SK-N-SH treated with all-trans-retinoic acid at 6 μM for 48 hours (cell line): ENCODE results near the gene OLA1.

ENCODE experiments used
- ATAC-seq: fragments of 200-7000 bp; cut with Tn5 transposase; 3 replicates; pipeline ENCODE4 v1.9.1; 2020; ENCODE audit warnings: mild to moderate bottlenecking, moderate library complexity
- BACH2 ChIP-seq: fragments of 250-450 bp; sonication (Bioruptor Pico); IDR thresholded peaks from 2 replicates; pipeline ENCODE4 v1.9.0; 2021; ENCODE audit warnings: mild to moderate bottlenecking, borderline replicate concordance
- CSDC2 ChIP-seq: fragments of 250-450 bp; sonication (Bioruptor Pico); IDR thresholded peaks from 2 replicates; pipeline ENCODE4 v1.5.0; 2020; ENCODE audit warnings: mild to moderate bottlenecking, moderate library complexity
- ESRRG ChIP-seq: fragments of 250-450 bp; sonication (Bioruptor Pico); IDR thresholded peaks from 2 replicates; pipeline ENCODE4 v1.6.1; 2021; ENCODE audit warnings: mild to moderate bottlenecking
- GLIS3 ChIP-seq: fragments of 250-450 bp; sonication (Bioruptor Pico); IDR thresholded peaks from 2 replicates; pipeline ENCODE4 v1.5.0; 2020; ENCODE audit warnings: mild to moderate bottlenecking, moderate library complexity
- ISL1 ChIP-seq: fragments of 250-450 bp; sonication (Bioruptor Pico); IDR thresholded peaks from 2 replicates; pipeline ENCODE4 v2.1.2; 2022; ENCODE audit warnings: mild to moderate bottlenecking, moderate library complexity
- OSR1 ChIP-seq: fragments of 250-450 bp; sonication (Bioruptor Pico); IDR thresholded peaks from 2 replicates; pipeline ENCODE4 v1.8.0; 2022; ENCODE audit warnings: moderate library complexity, mild to moderate bottlenecking, inconsistent platforms
- PPARA ChIP-seq: fragments of 250-450 bp; sonication (Bioruptor Pico); IDR thresholded peaks from 2 replicates; pipeline ENCODE4 v1.5.0; 2020; ENCODE audit warnings: mild to moderate bottlenecking, borderline replicate concordance
- RARB ChIP-seq: fragments of 250-450 bp; sonication (Bioruptor Pico); IDR thresholded peaks from 2 replicates; pipeline ENCODE4 v1.8.0; 2021; ENCODE audit warnings: mild to moderate bottlenecking, moderate library complexity
- TCF4 ChIP-seq: fragments of 250-450 bp; sonication (Bioruptor Pico); IDR thresholded peaks from 2 replicates; pipeline ENCODE4 v1.8.0; 2021; ENCODE audit warnings: mild to moderate bottlenecking, moderate library complexity, borderline replicate concordance
- TOX ChIP-seq: fragments of 250-450 bp; sonication (Bioruptor Pico); IDR thresholded peaks from 2 replicates; pipeline ENCODE4 v1.8.0; 2021; ENCODE audit warnings: mild to moderate bottlenecking, moderate library complexity, borderline replicate concordance
- ZC3H10 ChIP-seq: fragments of 250-450 bp; sonication (Bioruptor Pico); IDR thresholded peaks from 2 replicates; pipeline ENCODE4 v1.5.1; 2021; ENCODE audit warnings: mild to moderate bottlenecking, moderate library complexity
- ZFP3 ChIP-seq: fragments of 250-450 bp; sonication (Bioruptor Pico); IDR thresholded peaks from 2 replicates; pipeline ENCODE4 v1.5.0; 2020; ENCODE audit warnings: mild to moderate bottlenecking, moderate library complexity
- ZFP30 ChIP-seq: fragments of 450-650 bp; formaldehyde crosslinking; IDR thresholded peaks from 2 replicates; pipeline ENCODE4 v1.5.0; 2022; ENCODE audit warnings: mild to moderate bottlenecking, moderate library complexity
- ZNF565 ChIP-seq: fragments of 450-650 bp; formaldehyde crosslinking; conservative IDR thresholded peaks from 2 replicates; pipeline ENCODE4 v1.5.0; 2020; ENCODE audit warnings: low read depth, mild to moderate bottlenecking, moderate library complexity
- ZNF8 ChIP-seq: fragments of 450-650 bp; formaldehyde crosslinking; IDR thresholded peaks from 2 replicates; pipeline ENCODE4 v1.5.0; 2020; ENCODE audit warnings: mild to moderate bottlenecking, moderate library complexity
- TF ChIP-seq, protein P1 (sequence below): fragments of 250-450 bp; sonication (Bioruptor Pico); IDR thresholded peaks from 2 replicates; pipeline ENCODE4 v1.8.0; 2021; ENCODE audit warnings: low read depth, mild to moderate bottlenecking, moderate library complexity, borderline replicate concordance
- TF ChIP-seq, protein P2 (sequence below): fragments of 250-450 bp; sonication (Bioruptor Pico); IDR thresholded peaks from 2 replicates; pipeline ENCODE4 v1.5.1; 2021; ENCODE audit warnings: mild to moderate bottlenecking, moderate library complexity
- TF ChIP-seq, protein P3 (sequence below): fragments of 250-450 bp; sonication (Bioruptor Pico); IDR thresholded peaks from 2 replicates; pipeline ENCODE4 v1.5.0; 2020; ENCODE audit warnings: mild to moderate bottlenecking, moderate library complexity
- TF ChIP-seq, protein P4 (sequence below): fragments of 250-450 bp; sonication (Bioruptor Pico); IDR thresholded peaks from 2 replicates; pipeline ENCODE4 v1.8.0; 2020; ENCODE audit warnings: mild to moderate bottlenecking, moderate library complexity, borderline replicate concordance
- TF ChIP-seq, protein P5 (sequence below): fragments of 250-450 bp; sonication (Bioruptor Pico); IDR thresholded peaks from 2 replicates; pipeline ENCODE4 v1.5.1; 2020; ENCODE audit warnings: low read depth, mild to moderate bottlenecking, moderate library complexity

Gene OLA1

DNA sequence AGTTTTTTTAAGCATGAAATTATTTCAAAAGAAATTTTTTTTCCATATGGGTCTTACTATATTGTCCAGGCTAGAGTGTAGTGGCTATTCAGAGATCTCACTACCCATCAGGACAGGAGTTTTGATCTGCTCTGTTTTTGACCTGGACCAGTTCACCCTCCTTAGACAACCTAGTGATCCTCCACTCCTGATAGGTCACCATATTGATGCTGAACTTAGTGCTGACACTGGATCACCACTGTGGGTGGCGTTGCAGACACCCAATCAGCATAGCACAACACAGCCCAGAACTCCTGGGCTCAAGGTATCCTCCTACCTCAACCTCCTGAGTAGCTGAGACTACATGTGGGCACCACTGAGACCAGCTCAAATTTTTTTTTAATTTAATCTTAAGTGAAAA lies 8.2 kb downstream of the OLA1 start:
- TF ChIP-seq ISL1 (CRISPR knock-in tag) (no peak), RARB (CRISPR knock-in tag) (no peak), ZNF565 (CRISPR knock-in tag) (no peak)
- no peak for ATAC-seq

DNA sequence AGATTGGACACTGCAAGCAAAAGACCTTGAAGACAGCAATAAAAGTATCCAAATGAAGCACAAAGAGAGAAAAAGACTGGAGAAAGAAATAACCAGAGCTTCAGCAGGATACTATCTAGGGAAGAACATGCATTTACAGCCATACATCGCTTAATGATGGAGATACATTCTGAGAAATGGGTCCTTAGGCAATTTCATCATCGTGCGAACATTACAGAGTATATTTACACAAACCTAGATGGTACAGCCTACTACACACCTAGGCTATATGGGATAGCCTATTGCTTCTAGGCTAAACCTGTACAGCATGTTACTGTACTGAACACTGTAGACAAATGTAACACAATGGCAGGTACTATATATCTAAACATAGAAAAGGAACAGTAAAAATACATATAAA lies 11.9 kb downstream of the OLA1 start:
- ATAC-seq = no peak
- TF ChIP-seq ZFP3 = no peak
- no peak for TF ChIP-seq CSDC2 (CRISPR knock-in tag)

DNA sequence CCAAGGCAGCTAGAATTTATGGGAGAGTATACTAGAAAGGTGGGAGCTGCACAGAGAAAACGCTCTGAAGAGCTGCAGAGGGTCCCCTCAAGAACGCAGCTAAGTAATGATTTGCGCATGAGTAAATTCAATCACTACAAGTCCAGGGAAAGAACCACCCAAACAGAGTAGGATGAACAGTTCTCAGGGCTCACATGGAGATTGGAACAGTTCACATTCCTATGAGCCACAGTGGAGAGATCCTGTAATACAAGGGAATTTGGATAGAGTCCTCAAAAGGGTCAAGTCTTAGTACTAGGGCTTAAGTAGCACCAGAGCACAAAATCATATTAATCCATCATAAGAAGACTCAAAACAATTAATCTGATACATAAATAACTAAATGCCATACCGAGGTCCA lies 12.7 kb downstream of the OLA1 start:
- no peak for TF ChIP-seq ZNF565 (CRISPR knock-in tag)
- ATAC-seq = peak; percentile 67

DNA sequence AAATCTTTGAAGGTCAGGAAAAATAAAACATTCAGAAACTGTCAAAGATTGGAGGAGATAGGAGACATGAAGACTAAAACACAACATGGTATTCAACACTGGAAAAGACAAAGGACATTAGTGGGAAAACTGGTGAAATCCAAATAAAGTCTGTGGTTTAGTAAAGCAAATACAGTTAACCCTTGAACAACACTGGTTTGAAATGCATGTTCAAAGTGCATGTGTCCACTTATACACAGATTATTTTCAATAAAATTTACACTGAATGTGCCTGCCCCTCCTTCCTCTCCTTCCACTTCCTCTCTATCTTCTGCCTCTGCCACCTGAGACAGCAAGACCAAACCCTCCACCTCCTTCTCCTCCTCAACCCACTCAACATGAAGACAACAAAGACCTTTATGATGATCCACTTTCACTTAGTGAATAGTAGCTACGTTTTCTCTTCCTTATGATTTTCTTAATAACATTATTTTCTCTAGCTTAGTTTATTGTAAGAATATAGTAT lies 14.5 kb downstream of the OLA1 start:
- ATAC-seq = no peak

DNA sequence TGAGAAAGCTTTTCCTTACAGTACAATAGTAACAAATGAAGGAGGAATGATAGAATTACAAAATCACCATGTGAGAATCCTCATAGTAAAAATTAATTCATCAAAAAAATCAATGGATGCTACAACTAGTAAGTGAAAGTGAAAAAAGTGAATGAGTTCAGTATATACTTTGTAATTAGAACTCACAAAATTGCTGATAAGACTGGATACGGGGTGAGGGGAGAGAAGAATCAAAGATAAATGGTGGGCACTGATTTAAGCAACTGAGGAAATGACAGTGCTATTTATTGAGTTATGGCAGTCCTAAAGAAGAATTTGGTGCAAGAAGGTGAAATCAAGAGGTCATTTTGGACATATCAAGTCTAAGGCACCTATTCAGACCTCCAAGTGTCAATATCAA lies 20.6 kb downstream of the OLA1 start:
- ATAC-seq = no peak
- TF ChIP-seq, protein P1, sequence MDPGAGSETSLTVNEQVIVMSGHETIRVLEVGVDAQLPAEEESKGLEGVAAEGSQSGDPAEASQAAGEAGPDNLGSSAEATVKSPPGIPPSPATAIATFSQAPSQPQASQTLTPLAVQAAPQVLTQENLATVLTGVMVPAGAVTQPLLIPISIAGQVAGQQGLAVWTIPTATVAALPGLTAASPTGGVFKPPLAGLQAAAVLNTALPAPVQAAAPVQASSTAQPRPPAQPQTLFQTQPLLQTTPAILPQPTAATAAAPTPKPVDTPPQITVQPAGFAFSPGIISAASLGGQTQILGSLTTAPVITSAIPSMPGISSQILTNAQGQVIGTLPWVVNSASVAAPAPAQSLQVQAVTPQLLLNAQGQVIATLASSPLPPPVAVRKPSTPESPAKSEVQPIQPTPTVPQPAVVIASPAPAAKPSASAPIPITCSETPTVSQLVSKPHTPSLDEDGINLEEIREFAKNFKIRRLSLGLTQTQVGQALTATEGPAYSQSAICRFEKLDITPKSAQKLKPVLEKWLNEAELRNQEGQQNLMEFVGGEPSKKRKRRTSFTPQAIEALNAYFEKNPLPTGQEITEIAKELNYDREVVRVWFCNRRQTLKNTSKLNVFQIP = no peak
- TF ChIP-seq ESRRG (CRISPR knock-in tag) (no peak), TOX (CRISPR knock-in tag) (no peak), ZFP3 (no peak), CSDC2 (CRISPR knock-in tag) (no peak), OSR1 (CRISPR knock-in tag) (no peak), TCF4 (CRISPR knock-in tag) (no peak), PPARA (CRISPR knock-in tag) (no peak), ZC3H10 (no peak), ZFP30 (CRISPR knock-in tag) (no peak), BACH2 (no peak), RARB (CRISPR knock-in tag) (no peak), ZNF8 (CRISPR knock-in tag) (no peak)
- TF ChIP-seq, protein P2, sequence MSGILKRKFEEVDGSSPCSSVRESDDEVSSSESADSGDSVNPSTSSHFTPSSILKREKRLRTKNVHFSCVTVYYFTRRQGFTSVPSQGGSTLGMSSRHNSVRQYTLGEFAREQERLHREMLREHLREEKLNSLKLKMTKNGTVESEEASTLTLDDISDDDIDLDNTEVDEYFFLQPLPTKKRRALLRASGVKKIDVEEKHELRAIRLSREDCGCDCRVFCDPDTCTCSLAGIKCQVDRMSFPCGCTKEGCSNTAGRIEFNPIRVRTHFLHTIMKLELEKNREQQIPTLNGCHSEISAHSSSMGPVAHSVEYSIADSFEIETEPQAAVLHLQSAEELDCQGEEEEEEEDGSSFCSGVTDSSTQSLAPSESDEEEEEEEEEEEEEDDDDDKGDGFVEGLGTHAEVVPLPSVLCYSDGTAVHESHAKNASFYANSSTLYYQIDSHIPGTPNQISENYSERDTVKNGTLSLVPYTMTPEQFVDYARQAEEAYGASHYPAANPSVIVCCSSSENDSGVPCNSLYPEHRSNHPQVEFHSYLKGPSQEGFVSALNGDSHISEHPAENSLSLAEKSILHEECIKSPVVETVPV (CRISPR knock-in tag) = no peak

More for the DNA sequence above, 14.5 kb downstream of the OLA1 start:
- TF ChIP-seq, protein P3, sequence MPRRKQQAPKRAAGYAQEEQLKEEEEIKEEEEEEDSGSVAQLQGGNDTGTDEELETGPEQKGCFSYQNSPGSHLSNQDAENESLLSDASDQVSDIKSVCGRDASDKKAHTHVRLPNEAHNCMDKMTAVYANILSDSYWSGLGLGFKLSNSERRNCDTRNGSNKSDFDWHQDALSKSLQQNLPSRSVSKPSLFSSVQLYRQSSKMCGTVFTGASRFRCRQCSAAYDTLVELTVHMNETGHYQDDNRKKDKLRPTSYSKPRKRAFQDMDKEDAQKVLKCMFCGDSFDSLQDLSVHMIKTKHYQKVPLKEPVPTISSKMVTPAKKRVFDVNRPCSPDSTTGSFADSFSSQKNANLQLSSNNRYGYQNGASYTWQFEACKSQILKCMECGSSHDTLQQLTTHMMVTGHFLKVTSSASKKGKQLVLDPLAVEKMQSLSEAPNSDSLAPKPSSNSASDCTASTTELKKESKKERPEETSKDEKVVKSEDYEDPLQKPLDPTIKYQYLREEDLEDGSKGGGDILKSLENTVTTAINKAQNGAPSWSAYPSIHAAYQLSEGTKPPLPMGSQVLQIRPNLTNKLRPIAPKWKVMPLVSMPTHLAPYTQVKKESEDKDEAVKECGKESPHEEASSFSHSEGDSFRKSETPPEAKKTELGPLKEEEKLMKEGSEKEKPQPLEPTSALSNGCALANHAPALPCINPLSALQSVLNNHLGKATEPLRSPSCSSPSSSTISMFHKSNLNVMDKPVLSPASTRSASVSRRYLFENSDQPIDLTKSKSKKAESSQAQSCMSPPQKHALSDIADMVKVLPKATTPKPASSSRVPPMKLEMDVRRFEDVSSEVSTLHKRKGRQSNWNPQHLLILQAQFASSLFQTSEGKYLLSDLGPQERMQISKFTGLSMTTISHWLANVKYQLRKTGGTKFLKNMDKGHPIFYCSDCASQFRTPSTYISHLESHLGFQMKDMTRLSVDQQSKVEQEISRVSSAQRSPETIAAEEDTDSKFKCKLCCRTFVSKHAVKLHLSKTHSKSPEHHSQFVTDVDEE = no peak
- TF ChIP-seq RARB (CRISPR knock-in tag) = no peak
- TF ChIP-seq TCF4 (CRISPR knock-in tag) = no peak
- TF ChIP-seq, protein P2 (CRISPR knock-in tag) = no peak
- TF ChIP-seq, protein P4, sequence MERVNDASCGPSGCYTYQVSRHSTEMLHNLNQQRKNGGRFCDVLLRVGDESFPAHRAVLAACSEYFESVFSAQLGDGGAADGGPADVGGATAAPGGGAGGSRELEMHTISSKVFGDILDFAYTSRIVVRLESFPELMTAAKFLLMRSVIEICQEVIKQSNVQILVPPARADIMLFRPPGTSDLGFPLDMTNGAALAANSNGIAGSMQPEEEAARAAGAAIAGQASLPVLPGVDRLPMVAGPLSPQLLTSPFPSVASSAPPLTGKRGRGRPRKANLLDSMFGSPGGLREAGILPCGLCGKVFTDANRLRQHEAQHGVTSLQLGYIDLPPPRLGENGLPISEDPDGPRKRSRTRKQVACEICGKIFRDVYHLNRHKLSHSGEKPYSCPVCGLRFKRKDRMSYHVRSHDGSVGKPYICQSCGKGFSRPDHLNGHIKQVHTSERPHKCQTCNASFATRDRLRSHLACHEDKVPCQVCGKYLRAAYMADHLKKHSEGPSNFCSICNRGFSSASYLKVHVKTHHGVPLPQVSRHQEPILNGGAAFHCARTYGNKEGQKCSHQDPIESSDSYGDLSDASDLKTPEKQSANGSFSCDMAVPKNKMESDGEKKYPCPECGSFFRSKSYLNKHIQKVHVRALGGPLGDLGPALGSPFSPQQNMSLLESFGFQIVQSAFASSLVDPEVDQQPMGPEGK = no peak
- no peak for TF ChIP-seq GLIS3
- TF ChIP-seq, protein P5, sequence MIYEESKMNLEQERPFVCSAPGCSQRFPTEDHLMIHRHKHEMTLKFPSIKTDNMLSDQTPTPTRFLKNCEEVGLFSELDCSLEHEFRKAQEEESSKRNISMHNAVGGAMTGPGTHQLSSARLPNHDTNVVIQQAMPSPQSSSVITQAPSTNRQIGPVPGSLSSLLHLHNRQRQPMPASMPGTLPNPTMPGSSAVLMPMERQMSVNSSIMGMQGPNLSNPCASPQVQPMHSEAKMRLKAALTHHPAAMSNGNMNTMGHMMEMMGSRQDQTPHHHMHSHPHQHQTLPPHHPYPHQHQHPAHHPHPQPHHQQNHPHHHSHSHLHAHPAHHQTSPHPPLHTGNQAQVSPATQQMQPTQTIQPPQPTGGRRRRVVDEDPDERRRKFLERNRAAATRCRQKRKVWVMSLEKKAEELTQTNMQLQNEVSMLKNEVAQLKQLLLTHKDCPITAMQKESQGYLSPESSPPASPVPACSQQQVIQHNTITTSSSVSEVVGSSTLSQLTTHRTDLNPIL = no peak
- no peak for TF ChIP-seq BACH2
